Measurements from ENCODE around the gene SLCO4A1. TPM values are rescaled to one million over a fixed set of nuclear protein-coding genes. Genes with fewer than 3 reads are reported as not detected.

The SLCO4A1 gene
- total RNA-seq, 2 donors from 2014 or later: 2.9 to 5.0 TPM

DNA sequence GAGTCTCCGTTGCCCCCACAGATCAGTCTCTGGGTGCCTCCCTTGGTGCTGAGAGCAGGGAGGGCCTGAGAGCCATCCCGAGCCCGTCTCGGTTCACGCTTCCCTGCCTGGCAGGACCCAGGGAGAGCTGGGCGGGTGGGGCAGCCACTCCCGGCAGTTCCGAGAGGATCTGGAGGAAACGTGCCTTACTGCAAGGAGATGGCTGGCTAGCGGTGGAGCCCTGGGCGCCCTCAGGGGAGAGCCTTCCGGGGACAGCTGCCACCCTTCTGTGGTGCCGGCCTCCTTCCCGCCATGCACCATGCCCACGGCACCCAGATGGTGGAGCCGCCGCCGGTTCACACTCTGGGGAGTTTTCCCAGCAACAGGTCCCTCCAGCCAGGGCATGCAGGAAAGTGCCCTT, 45.8 kb upstream of the SLCO4A1 start:
- H3K36me3 ChIP-seq (ENCODE audit: control insufficient read depth, insufficient read depth, low read length): no peaks in the 10 kb centered on the region
- TF ChIP-seq, protein P1, sequence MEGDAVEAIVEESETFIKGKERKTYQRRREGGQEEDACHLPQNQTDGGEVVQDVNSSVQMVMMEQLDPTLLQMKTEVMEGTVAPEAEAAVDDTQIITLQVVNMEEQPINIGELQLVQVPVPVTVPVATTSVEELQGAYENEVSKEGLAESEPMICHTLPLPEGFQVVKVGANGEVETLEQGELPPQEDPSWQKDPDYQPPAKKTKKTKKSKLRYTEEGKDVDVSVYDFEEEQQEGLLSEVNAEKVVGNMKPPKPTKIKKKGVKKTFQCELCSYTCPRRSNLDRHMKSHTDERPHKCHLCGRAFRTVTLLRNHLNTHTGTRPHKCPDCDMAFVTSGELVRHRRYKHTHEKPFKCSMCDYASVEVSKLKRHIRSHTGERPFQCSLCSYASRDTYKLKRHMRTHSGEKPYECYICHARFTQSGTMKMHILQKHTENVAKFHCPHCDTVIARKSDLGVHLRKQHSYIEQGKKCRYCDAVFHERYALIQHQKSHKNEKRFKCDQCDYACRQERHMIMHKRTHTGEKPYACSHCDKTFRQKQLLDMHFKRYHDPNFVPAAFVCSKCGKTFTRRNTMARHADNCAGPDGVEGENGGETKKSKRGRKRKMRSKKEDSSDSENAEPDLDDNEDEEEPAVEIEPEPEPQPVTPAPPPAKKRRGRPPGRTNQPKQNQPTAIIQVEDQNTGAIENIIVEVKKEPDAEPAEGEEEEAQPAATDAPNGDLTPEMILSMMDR (conservative IDR thresholded peaks at IDR 0.05): no peak
- no peaks in the 10 kb centered on the region for H3K4me1 ChIP-seq (ENCODE audit: control insufficient read depth, insufficient read depth, low read length)
- H3K9me3 ChIP-seq (ENCODE audit: control insufficient read depth, low read length): no peaks in the 10 kb centered on the region
- Mint-ChIP-seq H3K27me3 (ENCODE audit: insufficient read depth) (peaks cover 2% of the 10 kb centered on the region), H3K9me3 (no peaks in the 10 kb centered on the region), H3K27ac (no peak overlapping the region), H3K4me3 (no peak overlapping the region), H3K4me1 (no peaks in the 10 kb centered on the region), H3K36me3 (ENCODE audit: low read depth) (no peaks in the 10 kb centered on the region)
- H3K4me3 ChIP-seq (ENCODE audit: low read length): no peak overlapping the region
- WGBS, 2 experiments (ENCODE audit: insufficient coverage in 1 of 2, insufficient read length in 1 of 2): 87% methylated on average over 15 to 18 of the region's 18 CpGs
- H3K27me3 ChIP-seq (ENCODE audit: control insufficient read depth, insufficient read depth, low read length, poor library complexity, severe bottlenecking): no peaks in the 10 kb centered on the region
- no peak overlapping the region for H3K9ac ChIP-seq (ENCODE audit: extremely low read depth, low read length, poor library complexity, severe bottlenecking)
- DNase-seq: no peak
- H3K27ac ChIP-seq (ENCODE audit: low read depth, low read length): no peak overlapping the region

DNA sequence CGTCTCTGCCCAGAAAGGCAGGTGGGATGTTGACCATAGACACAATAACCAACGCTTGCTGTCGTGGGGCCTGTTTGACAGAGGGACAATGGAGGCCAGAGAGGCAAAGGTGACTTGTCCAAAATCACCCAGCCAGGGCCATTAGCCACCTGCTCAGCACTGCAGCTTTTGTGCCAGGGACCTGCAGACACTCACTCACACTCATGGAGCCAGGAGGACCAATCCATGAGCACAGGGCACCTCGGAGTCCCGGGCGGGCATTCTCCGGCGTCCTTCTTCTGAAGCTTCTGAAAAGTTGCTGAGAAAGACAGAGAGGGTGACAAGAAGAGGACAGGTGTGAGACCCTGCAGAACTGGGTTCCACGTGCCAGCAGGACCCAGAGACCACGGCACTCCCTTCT, 45.4 kb upstream of the SLCO4A1 start:
- Histone ChIP-seq H3K9me3 (ENCODE audit: control insufficient read depth, low read length) (no peaks in the 10 kb centered on the region), H3K27ac (ENCODE audit: low read depth, low read length) (no peak overlapping the region), H3K9ac (ENCODE audit: extremely low read depth, low read length, poor library complexity, severe bottlenecking) (no peak overlapping the region), H3K4me1 (ENCODE audit: control insufficient read depth, insufficient read depth, low read length) (no peaks in the 10 kb centered on the region), H3K4me3 (ENCODE audit: low read length) (no peak overlapping the region), H3K36me3 (ENCODE audit: control insufficient read depth, insufficient read depth, low read length) (no peaks in the 10 kb centered on the region), H3K27me3 (ENCODE audit: control insufficient read depth, insufficient read depth, low read length, poor library complexity, severe bottlenecking) (no peaks in the 10 kb centered on the region)
- Mint-ChIP-seq H3K9me3 (no peaks in the 10 kb centered on the region), H3K36me3 (ENCODE audit: low read depth) (no peaks in the 10 kb centered on the region), H3K27ac (no peak overlapping the region), H3K27me3 (ENCODE audit: insufficient read depth) (peaks cover 2% of the 10 kb centered on the region), H3K4me1 (no peaks in the 10 kb centered on the region), H3K4me3 (no peak overlapping the region)
- TF ChIP-seq, protein P1 (conservative IDR thresholded peaks at IDR 0.05): no peak
- no peak for DNase-seq
- 85 to 86% methylated on average over 5 to 10 of the region's 10 CpGs for WGBS, 2 experiments (ENCODE audit: insufficient coverage in 1 of 2, insufficient read length in 1 of 2)

DNA sequence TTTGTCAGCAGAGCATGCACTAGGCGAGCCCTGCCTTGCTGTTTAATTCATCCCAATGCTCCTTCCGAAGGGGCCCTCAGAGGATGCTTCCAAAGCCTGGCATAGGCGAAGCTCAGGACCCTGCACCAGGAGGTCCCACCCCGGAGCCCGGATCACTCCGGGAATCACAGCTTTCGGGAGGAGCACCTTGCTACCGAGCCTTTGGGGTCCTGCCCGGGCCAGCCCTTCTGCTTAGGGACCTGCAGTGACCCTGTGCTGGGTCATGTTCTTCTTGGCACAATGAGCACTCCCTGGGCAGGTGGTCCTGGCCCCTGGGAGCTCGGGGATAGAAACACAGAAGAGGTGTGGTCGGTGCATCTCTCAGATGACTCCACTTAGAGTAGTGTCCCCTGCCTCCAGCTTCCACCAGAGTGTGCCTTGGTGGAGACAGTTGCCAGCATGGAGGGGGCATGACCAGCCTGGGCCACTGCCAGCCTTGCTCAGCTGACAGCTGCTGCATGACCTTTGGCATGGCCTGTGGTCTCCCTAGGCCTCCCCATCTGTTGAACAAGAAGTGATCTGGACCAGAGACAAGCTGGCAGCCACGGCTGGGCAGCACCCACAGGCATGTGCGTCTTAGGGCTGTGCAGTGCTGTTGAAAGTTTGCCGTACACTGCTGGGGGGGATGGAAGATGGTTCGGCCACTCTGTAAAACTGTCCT, 44.7 kb upstream of the SLCO4A1 start:
- no peaks in the 10 kb centered on the region for H3K36me3 ChIP-seq (ENCODE audit: control insufficient read depth, insufficient read depth, low read length)
- 87 to 91% methylated on average over 9 to 15 of the region's 15 CpGs for WGBS, 2 experiments (ENCODE audit: insufficient coverage in 1 of 2, insufficient read length in 1 of 2)
- Mint-ChIP-seq H3K4me3 (no peak overlapping the region), H3K27me3 (ENCODE audit: insufficient read depth) (peaks cover 2% of the 10 kb centered on the region), H3K9me3 (no peaks in the 10 kb centered on the region), H3K27ac (no peak overlapping the region), H3K36me3 (ENCODE audit: low read depth) (no peaks in the 10 kb centered on the region), H3K4me1 (no peaks in the 10 kb centered on the region)
- no peak overlapping the region for H3K4me3 ChIP-seq (ENCODE audit: low read length)
- no peaks in the 10 kb centered on the region for H3K9me3 ChIP-seq (ENCODE audit: control insufficient read depth, low read length)
- DNase-seq: no peak
- H3K27me3 ChIP-seq (ENCODE audit: control insufficient read depth, insufficient read depth, low read length, poor library complexity, severe bottlenecking): no peaks in the 10 kb centered on the region
- H3K4me1 ChIP-seq (ENCODE audit: control insufficient read depth, insufficient read depth, low read length): no peaks in the 10 kb centered on the region
- TF ChIP-seq, protein P1 (conservative IDR thresholded peaks at IDR 0.05): no peak
- H3K27ac ChIP-seq (ENCODE audit: low read depth, low read length): no peak overlapping the region
- no peak overlapping the region for H3K9ac ChIP-seq (ENCODE audit: extremely low read depth, low read length, poor library complexity, severe bottlenecking)
